ENCODE results near the gene GATA3.
"Not testable (repeated sequence)": the region's sequence is repeated elsewhere in the genome, so short reads cannot be mapped to it uniquely, and the experiment has no call there.

GATA3 gene

DNA sequence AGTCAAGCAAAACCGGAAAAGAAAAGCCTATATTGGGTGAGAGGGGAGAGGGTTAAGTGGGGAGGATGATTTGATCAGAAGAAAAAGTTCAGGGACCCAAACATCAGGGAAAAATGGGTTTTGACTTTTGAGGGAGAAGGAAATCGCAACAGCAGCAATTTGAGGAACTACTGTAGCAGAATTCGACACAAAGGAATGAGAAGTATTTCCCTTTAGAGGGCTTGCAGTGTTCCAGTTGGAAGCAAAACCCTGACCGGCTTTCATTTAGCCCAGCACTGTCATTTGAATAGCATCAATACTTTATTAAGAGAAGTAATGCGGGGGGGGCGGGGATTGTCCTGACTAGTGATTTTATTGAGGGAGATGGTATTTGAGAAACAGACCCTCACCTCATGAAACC, 37.2 kb upstream of the GATA3 start:
- no peak overlapping the region; the same call in 1 of the 2 replicates for H3K4me3 ChIP-seq (ENCODE audit: control insufficient read depth, low read depth, low read length)
- peak; percentile 16 for DNase-seq (ENCODE audit: low read depth)
- TF ChIP-seq, protein P1, sequence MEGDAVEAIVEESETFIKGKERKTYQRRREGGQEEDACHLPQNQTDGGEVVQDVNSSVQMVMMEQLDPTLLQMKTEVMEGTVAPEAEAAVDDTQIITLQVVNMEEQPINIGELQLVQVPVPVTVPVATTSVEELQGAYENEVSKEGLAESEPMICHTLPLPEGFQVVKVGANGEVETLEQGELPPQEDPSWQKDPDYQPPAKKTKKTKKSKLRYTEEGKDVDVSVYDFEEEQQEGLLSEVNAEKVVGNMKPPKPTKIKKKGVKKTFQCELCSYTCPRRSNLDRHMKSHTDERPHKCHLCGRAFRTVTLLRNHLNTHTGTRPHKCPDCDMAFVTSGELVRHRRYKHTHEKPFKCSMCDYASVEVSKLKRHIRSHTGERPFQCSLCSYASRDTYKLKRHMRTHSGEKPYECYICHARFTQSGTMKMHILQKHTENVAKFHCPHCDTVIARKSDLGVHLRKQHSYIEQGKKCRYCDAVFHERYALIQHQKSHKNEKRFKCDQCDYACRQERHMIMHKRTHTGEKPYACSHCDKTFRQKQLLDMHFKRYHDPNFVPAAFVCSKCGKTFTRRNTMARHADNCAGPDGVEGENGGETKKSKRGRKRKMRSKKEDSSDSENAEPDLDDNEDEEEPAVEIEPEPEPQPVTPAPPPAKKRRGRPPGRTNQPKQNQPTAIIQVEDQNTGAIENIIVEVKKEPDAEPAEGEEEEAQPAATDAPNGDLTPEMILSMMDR (IDR thresholded peaks at IDR 0.05; ENCODE audit: control insufficient read depth, insufficient read depth, low read depth, low read length, missing control alignments), result no peak

DNA sequence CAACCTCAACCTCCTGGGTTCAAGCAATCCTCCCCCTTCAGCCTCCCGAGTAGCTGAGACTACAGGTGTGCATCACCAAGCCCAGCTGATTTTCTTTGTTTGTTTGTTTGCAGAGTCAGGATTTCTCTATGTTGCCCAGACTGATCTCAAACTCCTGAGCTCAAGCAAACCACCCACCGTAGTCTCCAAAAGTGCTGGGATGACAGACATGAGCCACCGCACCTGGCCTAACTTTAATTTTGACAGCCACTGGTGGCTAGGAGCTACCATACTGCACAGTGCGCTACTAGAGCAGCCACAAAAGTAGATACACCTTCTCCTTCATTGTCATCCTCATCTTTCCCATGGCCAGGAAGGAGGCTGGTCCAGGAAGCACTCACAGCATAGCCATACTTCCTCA, 31.2 kb upstream of the GATA3 start:
- TF ChIP-seq, protein P1 (IDR thresholded peaks at IDR 0.05; ENCODE audit: control insufficient read depth, insufficient read depth, low read depth, low read length, missing control alignments), result no peak
- no peak for DNase-seq (ENCODE audit: low read depth)
- no peak overlapping the region for H3K4me3 ChIP-seq (ENCODE audit: control insufficient read depth, low read depth, low read length)

DNA sequence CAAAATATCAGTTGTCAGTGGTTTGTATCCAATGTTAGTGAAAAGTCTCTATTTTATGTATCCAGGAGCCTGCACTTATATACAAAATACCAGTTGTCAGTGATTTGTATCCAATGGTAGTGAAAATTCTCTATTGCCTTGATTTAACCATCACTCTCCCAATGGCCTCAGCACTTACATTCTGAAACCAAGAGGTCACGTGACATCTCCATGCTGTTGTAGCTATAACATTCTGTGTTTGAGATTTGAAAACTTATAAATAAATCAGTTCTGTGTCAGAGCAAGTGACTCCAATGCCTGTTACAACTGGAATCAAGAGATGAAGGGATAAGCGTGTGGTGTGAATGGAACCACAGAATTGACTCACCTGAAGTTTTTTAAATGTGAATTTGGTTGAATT, 30.6 kb upstream of the GATA3 start:
- DNase-seq (ENCODE audit: low read depth), result no peak
- TF ChIP-seq, protein P1 (IDR thresholded peaks at IDR 0.05; ENCODE audit: control insufficient read depth, insufficient read depth, low read depth, low read length, missing control alignments), result no peak
- no peak overlapping the region for H3K4me3 ChIP-seq (ENCODE audit: control insufficient read depth, low read depth, low read length)

DNA sequence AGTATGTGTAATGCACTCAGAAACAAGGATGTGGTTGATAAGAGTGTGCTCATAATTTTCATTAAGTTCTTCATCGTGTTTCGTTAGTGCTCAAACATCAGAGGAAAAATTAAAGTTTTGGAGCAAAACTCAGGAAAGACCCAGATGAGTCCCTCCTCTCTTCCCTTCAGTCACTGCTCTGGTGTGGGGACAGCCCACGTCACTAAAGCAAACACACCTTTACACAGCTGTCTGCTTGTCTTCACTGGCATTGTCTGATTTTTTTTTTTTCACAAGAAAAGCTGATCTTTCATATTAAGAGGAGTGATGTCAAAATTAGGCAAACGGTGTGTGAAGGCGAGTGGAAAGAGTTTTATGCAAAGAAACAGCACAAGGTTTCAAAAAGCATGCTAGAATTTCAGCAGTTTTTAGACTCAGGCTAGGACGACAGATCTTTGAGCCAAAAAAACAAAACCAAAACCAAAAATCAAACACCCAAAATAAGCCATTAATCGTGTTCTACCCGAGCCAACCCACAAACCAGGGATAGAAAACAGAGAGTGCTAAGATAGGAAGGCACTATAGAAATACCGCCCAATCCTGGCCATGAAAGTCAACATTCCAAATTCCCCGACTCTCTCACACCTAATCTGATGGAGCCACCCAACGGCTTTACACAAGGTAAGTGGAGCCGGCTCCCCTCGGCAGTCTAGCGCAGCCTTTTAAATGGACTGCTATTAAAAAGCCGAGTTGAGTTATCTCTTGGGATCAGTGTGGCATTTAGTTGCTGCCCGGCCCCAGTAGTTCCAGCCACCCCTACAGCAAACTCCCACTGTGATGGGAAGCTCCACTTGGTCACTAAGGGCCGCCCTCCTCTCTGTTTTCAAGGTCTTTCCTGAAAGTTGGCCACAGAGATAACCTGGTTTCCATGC, 27.9 kb upstream of the GATA3 start:
- DNase-seq (ENCODE audit: low read depth), result no peak
- TF ChIP-seq, protein P1 (IDR thresholded peaks at IDR 0.05; ENCODE audit: control insufficient read depth, insufficient read depth, low read depth, low read length, missing control alignments), result no peak

DNA sequence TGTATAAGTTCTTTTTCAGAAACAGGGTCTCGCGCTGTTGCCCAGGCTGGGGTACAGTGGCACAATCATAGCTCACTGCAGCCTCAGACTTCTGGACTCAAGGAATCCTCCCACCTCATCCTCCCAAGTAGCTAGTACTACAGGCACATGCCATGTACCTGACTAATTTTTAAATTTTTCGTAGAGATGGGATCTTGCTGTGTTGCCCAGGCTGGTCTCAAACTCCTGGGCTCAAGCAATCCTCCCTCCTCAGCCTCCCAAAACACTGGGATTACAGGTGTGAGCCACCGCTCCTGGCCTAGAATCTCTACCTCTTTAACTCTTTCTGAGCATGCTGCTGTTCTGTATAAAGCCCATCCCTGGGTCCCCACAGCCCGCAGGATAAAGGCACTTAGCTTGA, 23.3 kb upstream of the GATA3 start:
- not testable (repeated sequence) for H3K4me3 ChIP-seq (ENCODE audit: control insufficient read depth, low read depth, low read length); DNase-seq (ENCODE audit: low read depth)

More for the DNA sequence above, 27.9 kb upstream of the GATA3 start:
- H3K4me3 ChIP-seq (ENCODE audit: control insufficient read depth, low read depth, low read length), result peak overlapping the region; percentile 7; the same call in 1 of the 2 replicates

DNA sequence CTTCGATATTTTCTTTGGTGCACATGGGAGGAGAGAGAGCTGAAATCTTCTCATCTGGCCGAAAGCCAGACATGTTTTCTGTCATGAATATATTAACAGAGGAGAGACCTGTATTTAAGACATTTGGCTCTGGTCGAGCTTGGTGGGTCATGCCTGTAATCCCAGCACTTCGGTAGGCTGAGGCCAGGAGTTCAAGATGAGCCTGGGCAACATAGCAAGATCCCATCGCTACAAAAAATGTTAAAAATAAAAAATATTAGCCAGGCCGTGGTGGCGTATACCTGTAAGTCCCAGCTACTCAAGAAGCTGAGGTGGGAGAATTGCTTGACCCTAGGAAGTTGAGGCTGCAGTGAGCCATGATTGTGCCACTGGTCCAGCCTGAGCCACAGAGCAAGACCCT, 21.9 kb upstream of the GATA3 start:
- no peak overlapping the region for H3K4me3 ChIP-seq (ENCODE audit: control insufficient read depth, low read depth, low read length)
- DNase-seq (ENCODE audit: low read depth), result no peak
- TF ChIP-seq, protein P1 (IDR thresholded peaks at IDR 0.05; ENCODE audit: control insufficient read depth, insufficient read depth, low read depth, low read length, missing control alignments), result no peak

DNA sequence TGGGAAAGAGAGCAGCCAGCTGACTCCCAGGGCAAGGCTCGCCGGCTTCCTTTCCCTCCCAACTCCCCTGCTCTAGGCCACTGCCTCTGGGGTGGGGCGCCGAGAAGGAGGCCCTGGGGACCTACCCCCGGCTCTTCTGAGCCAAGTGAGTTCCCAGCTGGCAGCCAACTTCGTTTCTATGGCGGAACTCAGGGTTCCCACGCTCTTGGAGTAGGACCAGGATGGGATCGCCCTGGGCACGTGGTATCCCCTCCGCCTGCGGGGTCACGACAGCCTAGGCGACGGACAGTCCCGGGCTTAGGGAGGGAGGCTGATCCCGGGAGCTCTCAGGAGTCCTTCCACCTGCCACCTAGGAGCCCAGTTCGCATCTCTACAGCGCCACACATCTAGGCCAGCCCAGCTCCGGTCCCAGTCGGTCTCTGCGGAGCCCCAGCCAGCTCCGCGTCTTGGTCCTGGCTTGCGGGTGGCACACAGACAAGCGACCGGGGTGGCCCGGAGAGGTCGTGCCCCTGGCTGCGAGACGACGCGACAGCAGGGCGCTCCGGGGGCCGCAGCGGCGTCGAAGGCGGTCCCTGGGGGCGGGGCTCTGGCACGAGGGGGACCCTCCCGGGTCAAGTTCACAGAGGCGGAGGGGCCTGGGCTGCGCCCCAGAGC, 20.5 kb upstream of the GATA3 start:
- DNase-seq (ENCODE audit: low read depth), result no peak
- no peak overlapping the region for H3K4me3 ChIP-seq (ENCODE audit: control insufficient read depth, low read depth, low read length)
- TF ChIP-seq, protein P1 (IDR thresholded peaks at IDR 0.05; ENCODE audit: control insufficient read depth, insufficient read depth, low read depth, low read length, missing control alignments), result no peak

Measured in AG09309 (cell line).